Activated CD8-positive, alpha-beta T cell treated with anti-CD3 and anti-CD28 coated beads, Interleukin-2, amount 10 ng/mL, durations not matched to agents 7 days and 5 days (primary cell): Measurements from ENCODE around the gene DNAJC7. TPM values are rescaled to one million over a fixed set of nuclear protein-coding genes. Genes with fewer than 3 reads are reported as not detected.
"Not testable (repeated sequence)": the region's sequence is repeated elsewhere in the genome, so short reads cannot be mapped to it uniquely, and the experiment has no call there.

Experiments
- ATAC-seq: fragments of 150-1000 bp; cut with Tn5 transposase; one replicate; pipeline ENCODE4 v1.10.0; 2021; ENCODE audit warnings: moderate library complexity
- CTCF ChIA-PET: fragments of 350-600 bp; sonication (Branson Sonifier 250); formaldehyde crosslinking; loops from one replicate; lab custom pipeline; 2021; ENCODE audit warnings: antibody characterized with exemption; lab: Charles Lee
- POLR2A ChIA-PET: fragments of 350-600 bp; sonication (Branson Sonifier 250); formaldehyde crosslinking; loops from one replicate; lab custom pipeline; 2021; ENCODE audit warnings: antibody characterized with exemption; lab: Charles Lee
- DNase-seq: peaks from one replicate; pipeline ENCODE4 v3.0.0-alpha.2; 2020
- H3K27ac Mint-ChIP-seq: one replicate; pipeline ENCODE4 v1.8.0; 2021; ENCODE audit warnings: mild to moderate bottlenecking, mixed read lengths
- H3K27me3 Mint-ChIP-seq: one replicate; pipeline ENCODE4 v1.8.0; 2021; ENCODE audit warnings: low read depth, mixed read lengths
- H3K36me3 Mint-ChIP-seq: one replicate; pipeline ENCODE4 v1.8.0; 2021; ENCODE audit warnings: low read depth, mixed read lengths
- H3K4me1 Mint-ChIP-seq: one replicate; pipeline ENCODE4 v1.8.0; 2021; ENCODE audit warnings: low read depth, mixed read lengths
- H3K4me3 Mint-ChIP-seq: one replicate; pipeline ENCODE4 v1.8.0; 2021; ENCODE audit warnings: mild to moderate bottlenecking, mixed read lengths
- H3K9me3 Mint-ChIP-seq: one replicate; pipeline ENCODE4 v1.8.0; 2022; ENCODE audit warnings: mixed read lengths; ENCODE audit not compliant: insufficient read depth
- total RNA-seq, 2 experiments: library from RNA; stranded (reverse); gene quantifications; one replicate each; pipeline ENCODE4 v1.2.3, GENCODE V29; 2021

Gene DNAJC7
- total RNA-seq, 2 experiments from 2014 or later, result 86.1 to 99.8 TPM

GRCh38 chr17:42012363-42012762 lies 4.9 kb downstream of the DNAJC7 start:
- peaks cover 30% of the 10 kb centered on the region for H3K36me3 Mint-ChIP-seq
- H3K27me3 Mint-ChIP-seq, H3K4me3 Mint-ChIP-seq, ATAC-seq, POLR2A ChIA-PET, DNase-seq, H3K9me3 Mint-ChIP-seq, H3K27ac Mint-ChIP-seq: not testable (repeated sequence)
- CTCF ChIA-PET, result interaction anchor here (2.2 kb wide), 2 partner anchors 13 to 50 kb away, joined by 9 read pairs; no protein-coding TSS in a partner anchor
- peaks cover 37% of the 10 kb centered on the region for H3K4me1 Mint-ChIP-seq

GRCh38 chr17:42010898-42011516 lies 6.2 kb downstream of the DNAJC7 start:
- H3K27ac Mint-ChIP-seq, result peak overlapping the region; percentile 20
- ChIA-PET POLR2A (no interaction called here), CTCF (interaction anchor here (2.2 kb wide), 1 partner anchor 14 kb away, joined by 9 read pairs; no protein-coding TSS in a partner anchor)
- H3K9me3 Mint-ChIP-seq, result no peaks in the 10 kb centered on the region
- ATAC-seq, result no peak
- H3K27me3 Mint-ChIP-seq, result no peaks in the 10 kb centered on the region
- H3K4me3 Mint-ChIP-seq, result no peak overlapping the region
- H3K36me3 Mint-ChIP-seq, result peaks cover 25% of the 10 kb centered on the region
- no peak for DNase-seq
- peaks cover 37% of the 10 kb centered on the region for H3K4me1 Mint-ChIP-seq

GRCh38 chr17:42010266-42010680 lies 7.0 kb downstream of the DNAJC7 start:
- ATAC-seq, H3K4me3 Mint-ChIP-seq, CTCF ChIA-PET, H3K27me3 Mint-ChIP-seq, POLR2A ChIA-PET, H3K27ac Mint-ChIP-seq, DNase-seq, H3K9me3 Mint-ChIP-seq: not testable (repeated sequence)
- Mint-ChIP-seq H3K4me1 (peaks cover 31% of the 10 kb centered on the region), H3K36me3 (peaks cover 24% of the 10 kb centered on the region)

- CTCF ChIA-PET, result interaction anchor here (1.1 kb wide), 1 partner anchor 9 kb away, joined by 4 read pairs; no protein-coding TSS in a partner anchor
- no peak for DNase-seq
- no peak for ATAC-seq
- Mint-ChIP-seq H3K4me3 (no peak overlapping the region), H3K27ac (no peak overlapping the region), H3K27me3 (no peaks in the 10 kb centered on the region), H3K36me3 (peaks cover 19% of the 10 kb centered on the region), H3K4me1 (peaks cover 38% of the 10 kb centered on the region), H3K9me3 (no peaks in the 10 kb centered on the region)
- POLR2A ChIA-PET, result no interaction called here
These were observed 8.1 kb downstream of the DNAJC7 start for GRCh38 chr17:42009170-42009569.

GRCh38 chr17:42005166-42005565 lies 12.1 kb downstream of the DNAJC7 start:
- Mint-ChIP-seq H3K36me3 (peaks cover 31% of the 10 kb centered on the region), H3K27ac (no peak overlapping the region), H3K9me3 (no peaks in the 10 kb centered on the region), H3K4me1 (peaks cover 17% of the 10 kb centered on the region), H3K27me3 (no peaks in the 10 kb centered on the region), H3K4me3 (no peak overlapping the region)
- ATAC-seq (no peak), DNase-seq (no peak)
- ChIA-PET POLR2A (interaction anchor here (1.5 kb wide), 1 partner anchor 12 kb away, joined by 8 read pairs; the partner anchor contains the start of gene DNAJC7), CTCF (interaction anchor here (0.9 to 2.5 kb wide), 5 partner anchors 11 to 42 kb away, joined by 3 to 10 read pairs (median 8); partner anchors contain the start of gene NKIRAS2)

GRCh38 chr17:42002792-42003301 lies 14.4 kb downstream of the DNAJC7 start:
- POLR2A ChIA-PET, result interaction anchor here (2.4 kb wide), 1 partner anchor 14 kb away, joined by 7 read pairs; the partner anchor contains the start of gene DNAJC7
- no peak for DNase-seq
- CTCF ChIA-PET, result interaction anchor here (0.8 to 1.9 kb wide), 5 partner anchors 10 to 319 kb away, joined by 3 to 5 read pairs (median 4); partner anchors contain the start of gene NKIRAS2
- H3K9me3 Mint-ChIP-seq, result no peaks in the 10 kb centered on the region
- ATAC-seq, result no peak
- no peak overlapping the region for H3K4me3 Mint-ChIP-seq
- H3K27ac Mint-ChIP-seq, result peak overlapping the region; percentile 4
- H3K36me3 Mint-ChIP-seq, result peaks cover 38% of the 10 kb centered on the region
- H3K4me1 Mint-ChIP-seq, result peaks cover 17% of the 10 kb centered on the region
- no peaks in the 10 kb centered on the region for H3K27me3 Mint-ChIP-seq

- Mint-ChIP-seq H3K27me3 (no peaks in the 10 kb centered on the region), H3K9me3 (no peaks in the 10 kb centered on the region), H3K36me3 (peaks cover 42% of the 10 kb centered on the region), H3K27ac (no peak overlapping the region), H3K4me3 (no peak overlapping the region), H3K4me1 (peaks cover 17% of the 10 kb centered on the region)
- DNase-seq, result no peak
- POLR2A ChIA-PET, result interaction anchor here (2.4 kb wide), 1 partner anchor 15 kb away, joined by 7 read pairs; the partner anchor contains the start of gene DNAJC7
- CTCF ChIA-PET, result interaction anchor here (0.8 to 1.9 kb wide), 4 partner anchors 16 to 320 kb away, joined by 4 to 5 read pairs (median 4); partner anchors contain the start of gene NKIRAS2
- no peak for ATAC-seq
These were observed 15.0 kb downstream of the DNAJC7 start for GRCh38 chr17:42002175-42002791.

- ChIA-PET CTCF (interaction anchor here (1.1 to 1.9 kb wide), 2 partner anchors 18 to 22 kb away, joined by 4 to 5 read pairs; partner anchors contain the start of gene NKIRAS2), POLR2A (interaction anchor here (2.4 kb wide), 1 partner anchor 15 kb away, joined by 7 read pairs; the partner anchor contains the start of gene DNAJC7)
- Mint-ChIP-seq H3K36me3 (peaks cover 43% of the 10 kb centered on the region), H3K27me3 (no peaks in the 10 kb centered on the region), H3K9me3 (no peaks in the 10 kb centered on the region), H3K4me3 (no peak overlapping the region), H3K27ac (no peak overlapping the region), H3K4me1 (peaks cover 14% of the 10 kb centered on the region)
- ATAC-seq (no peak), DNase-seq (no peak)
These were observed 15.5 kb downstream of the DNAJC7 start for GRCh38 chr17:42001729-42002128.

GRCh38 chr17:42000413-42001133 lies 16.7 kb downstream of the DNAJC7 start:
- POLR2A ChIA-PET, result interaction anchor here (1.3 to 2.4 kb wide), 3 partner anchors 16 to 17 kb away, joined by 3 to 7 read pairs (median 4); partner anchors contain the start of gene DNAJC7

GRCh38 chr17:41998497-41998896 lies 18.7 kb downstream of the DNAJC7 start:
- Mint-ChIP-seq H3K4me3 (no peak overlapping the region), H3K9me3 (no peaks in the 10 kb centered on the region), H3K36me3 (peaks cover 64% of the 10 kb centered on the region), H3K4me1 (peaks cover 3% of the 10 kb centered on the region), H3K27me3 (no peaks in the 10 kb centered on the region), H3K27ac (no peak overlapping the region)
- no peak for ATAC-seq
- no peak for DNase-seq
- ChIA-PET POLR2A (interaction anchor here (0.9 kb wide), 1 partner anchor 10 kb away, joined by 3 read pairs; no protein-coding TSS in a partner anchor), CTCF (interaction anchor here (1.3 kb wide), 1 partner anchor 36 kb away, joined by 6 read pairs; no protein-coding TSS in a partner anchor)

More at GRCh38 chr17:42000413-42001133, 16.7 kb downstream of the DNAJC7 start:
- no peaks in the 10 kb centered on the region for H3K9me3 Mint-ChIP-seq
- H3K4me3 Mint-ChIP-seq, result no peak overlapping the region
- H3K4me1 Mint-ChIP-seq, result peaks cover 17% of the 10 kb centered on the region
- ATAC-seq (no peak), DNase-seq (no peak)
- H3K27me3 Mint-ChIP-seq, result no peaks in the 10 kb centered on the region
- H3K27ac Mint-ChIP-seq, result peak overlapping the region; percentile 6
- CTCF ChIA-PET, result interaction anchor here (0.7 to 1.9 kb wide), 4 partner anchors 19 to 234 kb away, joined by 3 to 5 read pairs (median 4); partner anchors contain the start of gene NKIRAS2
- H3K36me3 Mint-ChIP-seq, result peaks cover 53% of the 10 kb centered on the region

GRCh38 chr17:41996855-41997164 lies 20.4 kb downstream of the DNAJC7 start:
- CTCF ChIA-PET, result interaction anchor here (1.6 kb wide), 2 partner anchors 21 to 23 kb away, joined by 4 to 5 read pairs; partner anchors contain the start of gene NKIRAS2
- H3K4me1 Mint-ChIP-seq, result peaks cover 3% of the 10 kb centered on the region

More at GRCh38 chr17:41996855-41997164, 20.4 kb downstream of the DNAJC7 start:
- H3K27me3 Mint-ChIP-seq, result no peaks in the 10 kb centered on the region
- H3K36me3 Mint-ChIP-seq, result peaks cover 64% of the 10 kb centered on the region
- POLR2A ChIA-PET, result no interaction called here
- H3K9me3 Mint-ChIP-seq, result no peaks in the 10 kb centered on the region
- DNase-seq, result no peak
- no peak for ATAC-seq
- H3K27ac Mint-ChIP-seq, result no peak overlapping the region
- H3K4me3 Mint-ChIP-seq, result no peak overlapping the region
